AG10803 (cell line): ENCODE results near the gene PLPPR2.

ENCODE experiments used
- DNase-seq: peaks from one replicate; pipeline ENCODE4 v3.0.0; 2010; ENCODE audit warnings: low read depth
- H3K4me3 ChIP-seq: 2 replicates; pipeline ENCODE4 v1.5.1; 2011; ENCODE audit warnings: mild to moderate bottlenecking, low read length, control low read depth
- CTCF ChIP-seq: conservative IDR thresholded peaks from 2 replicates; pipeline ENCODE4 v1.5.1; 2011; ENCODE audit warnings: mild to moderate bottlenecking, low read length, control low read depth, inconsistent platforms

Gene PLPPR2

GRCh38 chr19:11380653-11381537 lies 25.7 kb downstream of the PLPPR2 start:
- TF ChIP-seq CTCF, result peak; percentile 67
- DNase-seq, result peak; percentile 89
- peak overlapping the region; percentile 73 for H3K4me3 ChIP-seq

- no peak overlapping the region; the same call in 1 of the 2 replicates for H3K4me3 ChIP-seq
- peak; percentile 58 for TF ChIP-seq CTCF
- no peak for DNase-seq
Observed at GRCh38 chr19:11382898-11383705, 27.9 kb downstream of the PLPPR2 start.

- TF ChIP-seq CTCF, result no peak
- no peak for DNase-seq
- no peak overlapping the region for H3K4me3 ChIP-seq
Observed at GRCh38 chr19:11383706-11384048, 28.4 kb downstream of the PLPPR2 start.

GRCh38 chr19:11384778-11385129 lies 29.5 kb downstream of the PLPPR2 start:
- no peak overlapping the region for H3K4me3 ChIP-seq
- TF ChIP-seq CTCF, result no peak
- no peak for DNase-seq

- H3K4me3 ChIP-seq, result no peak overlapping the region
Observed at GRCh38 chr19:11387162-11388034, 32.2 kb downstream of the PLPPR2 start.

GRCh38 chr19:11390359-11390758 lies 35.1 kb downstream of the PLPPR2 start:
- no peak for DNase-seq
- no peak for TF ChIP-seq CTCF
- no peak overlapping the region for H3K4me3 ChIP-seq

More at GRCh38 chr19:11387162-11388034, 32.2 kb downstream of the PLPPR2 start:
- no peak for TF ChIP-seq CTCF
- DNase-seq, result no peak
